Memory B cell (primary cell): Measurements from ENCODE around the gene S100A2.
"Not testable (repeated sequence)": the region's sequence is repeated elsewhere in the genome, so short reads cannot be mapped to it uniquely, and the experiment has no call there.

ENCODE experiments used
- ATAC-seq: fragments of 150-1000 bp; cut with Tn5 transposase; 2 replicates; pipeline ENCODE4 v1.10.0; 2021; ENCODE audit warnings: low read depth, mild to moderate bottlenecking, moderate library complexity
- DNase-seq, 2 donors: peaks; one replicate each; pipeline ENCODE4 v3.0.0; 2022; ENCODE audit warnings: low spot score in 2 of 2
- H3K27ac Mint-ChIP-seq: one replicate; pipeline ENCODE4 v1.8.0; 2022; ENCODE audit warnings: mild to moderate bottlenecking, moderate library complexity, mixed read lengths
- H3K27me3 Mint-ChIP-seq: one replicate; pipeline ENCODE4 v1.8.0; 2022; ENCODE audit warnings: mixed read lengths
- H3K36me3 Mint-ChIP-seq: one replicate; pipeline ENCODE4 v1.8.0; 2022; ENCODE audit warnings: mild to moderate bottlenecking, mixed read lengths
- H3K4me1 Mint-ChIP-seq: one replicate; pipeline ENCODE4 v1.8.0; 2022; ENCODE audit warnings: mixed read lengths
- H3K4me3 Mint-ChIP-seq: one replicate; pipeline ENCODE4 v1.8.0; 2022; ENCODE audit warnings: mild to moderate bottlenecking, moderate library complexity, mixed read lengths
- H3K9me3 Mint-ChIP-seq: one replicate; pipeline ENCODE4 v1.8.0; 2022; ENCODE audit warnings: mixed read lengths

Gene S100A2

DNA sequence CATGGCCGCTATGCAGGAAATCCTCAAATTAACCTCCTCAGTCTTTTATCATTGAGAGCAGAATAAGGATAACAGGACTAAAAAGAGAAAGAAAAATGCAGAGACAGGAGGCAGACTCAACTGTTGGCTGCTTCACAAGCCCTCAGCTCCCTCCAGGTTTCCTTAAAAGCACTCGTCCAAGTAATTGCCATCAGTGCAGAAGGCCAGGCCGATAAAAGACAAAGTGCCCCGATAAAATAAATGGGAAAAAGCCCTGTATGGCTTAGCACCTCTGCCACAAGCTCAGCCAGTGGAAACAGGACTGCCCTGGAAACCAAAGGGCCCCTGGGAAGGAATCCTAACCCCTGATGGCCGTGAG, 38.0 kb downstream of the S100A2 start:
- DNase-seq (no peak), ATAC-seq (no peak)
- Mint-ChIP-seq H3K27ac (no peak overlapping the region), H3K4me3 (no peak overlapping the region), H3K4me1 (peaks cover 6% of the 10 kb centered on the region), H3K36me3 (no peaks in the 10 kb centered on the region), H3K9me3 (no peaks in the 10 kb centered on the region), H3K27me3 (no peaks in the 10 kb centered on the region)

GRCh38 chr1:153527023-153527682, 38.5 kb downstream of the S100A2 start:
- H3K9me3 Mint-ChIP-seq: no peaks in the 10 kb centered on the region
- no peak overlapping the region for H3K4me3 Mint-ChIP-seq
- ATAC-seq (no peak), DNase-seq (no peak)
- H3K27me3 Mint-ChIP-seq: no peaks in the 10 kb centered on the region
- H3K36me3 Mint-ChIP-seq: no peaks in the 10 kb centered on the region
- peaks cover 1% of the 10 kb centered on the region for H3K4me1 Mint-ChIP-seq
- H3K27ac Mint-ChIP-seq: no peak overlapping the region

- Mint-ChIP-seq H3K36me3 (no peaks in the 10 kb centered on the region), H3K4me1 (no peaks in the 10 kb centered on the region), H3K9me3 (no peaks in the 10 kb centered on the region), H3K4me3 (no peak overlapping the region), H3K27me3 (no peaks in the 10 kb centered on the region), H3K27ac (no peak overlapping the region)
- no peak for DNase-seq
- ATAC-seq: no peak
Measured at GRCh38 chr1:153526132-153526543, 39.5 kb downstream of the S100A2 start.

GRCh38 chr1:153525088-153525728, 40.4 kb downstream of the S100A2 start:
- no peak overlapping the region for H3K27ac Mint-ChIP-seq
- H3K27me3 Mint-ChIP-seq: no peaks in the 10 kb centered on the region
- H3K9me3 Mint-ChIP-seq: no peaks in the 10 kb centered on the region
- no peaks in the 10 kb centered on the region for H3K36me3 Mint-ChIP-seq
- ATAC-seq (no peak), DNase-seq (no peak)
- H3K4me3 Mint-ChIP-seq: no peak overlapping the region
- no peaks in the 10 kb centered on the region for H3K4me1 Mint-ChIP-seq

- H3K27ac Mint-ChIP-seq, H3K4me1 Mint-ChIP-seq: not testable (repeated sequence)
Measured at GRCh38 chr1:153522353-153523048, 43.1 kb downstream of the S100A2 start.

DNA sequence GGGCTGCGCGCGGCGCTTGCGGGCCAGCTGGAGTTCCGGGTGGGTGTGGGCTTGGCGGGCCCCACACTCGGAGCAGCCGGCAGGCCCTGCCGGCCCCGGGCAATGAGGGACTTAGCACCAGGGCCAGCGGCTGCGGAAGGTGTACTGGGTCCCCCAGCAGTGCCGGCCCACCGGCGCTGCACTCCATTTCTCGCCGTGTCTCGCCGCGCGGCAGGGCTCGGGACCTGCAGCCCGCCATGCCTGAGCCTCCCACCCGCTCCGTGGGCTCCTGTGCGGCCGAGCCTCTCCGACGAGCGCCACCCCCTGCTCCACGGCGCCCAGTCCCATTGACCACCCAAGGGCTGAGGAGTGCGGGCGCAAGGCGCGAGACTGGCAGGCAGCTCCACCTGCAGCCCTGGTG, 43.8 kb downstream of the S100A2 start:
- H3K36me3 Mint-ChIP-seq, H3K27me3 Mint-ChIP-seq, H3K4me3 Mint-ChIP-seq, H3K27ac Mint-ChIP-seq, H3K9me3 Mint-ChIP-seq, H3K4me1 Mint-ChIP-seq, DNase-seq, ATAC-seq: not testable (repeated sequence)

More at GRCh38 chr1:153522353-153523048, 43.1 kb downstream of the S100A2 start:
- not testable (repeated sequence) for H3K36me3 Mint-ChIP-seq, DNase-seq, ATAC-seq, H3K4me3 Mint-ChIP-seq, H3K9me3 Mint-ChIP-seq, H3K27me3 Mint-ChIP-seq

- peaks cover 7% of the 10 kb centered on the region for H3K4me1 Mint-ChIP-seq
- no peak overlapping the region for H3K4me3 Mint-ChIP-seq
Measured at GRCh38 chr1:153520818-153521476, 44.7 kb downstream of the S100A2 start.

DNA sequence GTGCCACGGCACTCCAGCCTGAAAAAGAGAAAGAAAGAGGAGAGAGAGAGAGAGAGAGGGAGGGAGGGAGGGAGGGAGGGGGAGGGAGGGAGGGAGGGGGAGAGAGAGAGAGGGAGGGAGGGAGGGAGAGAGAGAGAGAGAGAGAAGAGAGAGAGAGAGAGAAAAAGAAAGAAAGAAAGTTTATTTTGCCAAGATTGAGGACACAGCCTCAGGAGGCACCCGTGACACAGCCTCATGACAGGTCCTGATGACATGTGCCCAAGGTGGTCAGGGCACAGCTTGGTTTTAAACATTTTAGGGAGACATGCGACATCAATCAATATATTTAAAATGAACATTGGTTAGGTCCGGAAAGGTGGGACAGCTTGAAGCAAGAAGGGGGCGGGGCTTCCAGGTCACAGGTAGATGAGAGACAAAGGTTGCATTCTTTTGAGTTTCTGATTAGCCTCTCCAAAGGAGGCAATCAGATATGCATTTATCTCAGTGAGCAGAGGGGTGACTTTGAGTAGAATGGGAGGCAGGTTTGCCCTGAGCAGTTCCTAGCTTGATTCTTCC, 45.4 kb downstream of the S100A2 start:
- H3K4me3 Mint-ChIP-seq, DNase-seq, H3K36me3 Mint-ChIP-seq, H3K9me3 Mint-ChIP-seq, ATAC-seq, H3K27me3 Mint-ChIP-seq, H3K4me1 Mint-ChIP-seq: not testable (repeated sequence)
- peak overlapping the region; percentile 12 for H3K27ac Mint-ChIP-seq

More at GRCh38 chr1:153520818-153521476, 44.7 kb downstream of the S100A2 start:
- no peak for ATAC-seq
- Mint-ChIP-seq H3K27me3 (peaks cover 3% of the 10 kb centered on the region), H3K36me3 (no peaks in the 10 kb centered on the region), H3K9me3 (no peaks in the 10 kb centered on the region), H3K27ac (no peak overlapping the region)
- no peak for DNase-seq

- H3K4me3 Mint-ChIP-seq: no peak overlapping the region
- peak overlapping the region; percentile 12 for H3K27ac Mint-ChIP-seq
- DNase-seq (no peak), ATAC-seq (no peak)
- no peaks in the 10 kb centered on the region for H3K9me3 Mint-ChIP-seq
- H3K4me1 Mint-ChIP-seq: peaks cover 8% of the 10 kb centered on the region
- H3K36me3 Mint-ChIP-seq: no peaks in the 10 kb centered on the region
- peaks cover 3% of the 10 kb centered on the region for H3K27me3 Mint-ChIP-seq
Measured at GRCh38 chr1:153519242-153519641, 46.4 kb downstream of the S100A2 start.

DNA sequence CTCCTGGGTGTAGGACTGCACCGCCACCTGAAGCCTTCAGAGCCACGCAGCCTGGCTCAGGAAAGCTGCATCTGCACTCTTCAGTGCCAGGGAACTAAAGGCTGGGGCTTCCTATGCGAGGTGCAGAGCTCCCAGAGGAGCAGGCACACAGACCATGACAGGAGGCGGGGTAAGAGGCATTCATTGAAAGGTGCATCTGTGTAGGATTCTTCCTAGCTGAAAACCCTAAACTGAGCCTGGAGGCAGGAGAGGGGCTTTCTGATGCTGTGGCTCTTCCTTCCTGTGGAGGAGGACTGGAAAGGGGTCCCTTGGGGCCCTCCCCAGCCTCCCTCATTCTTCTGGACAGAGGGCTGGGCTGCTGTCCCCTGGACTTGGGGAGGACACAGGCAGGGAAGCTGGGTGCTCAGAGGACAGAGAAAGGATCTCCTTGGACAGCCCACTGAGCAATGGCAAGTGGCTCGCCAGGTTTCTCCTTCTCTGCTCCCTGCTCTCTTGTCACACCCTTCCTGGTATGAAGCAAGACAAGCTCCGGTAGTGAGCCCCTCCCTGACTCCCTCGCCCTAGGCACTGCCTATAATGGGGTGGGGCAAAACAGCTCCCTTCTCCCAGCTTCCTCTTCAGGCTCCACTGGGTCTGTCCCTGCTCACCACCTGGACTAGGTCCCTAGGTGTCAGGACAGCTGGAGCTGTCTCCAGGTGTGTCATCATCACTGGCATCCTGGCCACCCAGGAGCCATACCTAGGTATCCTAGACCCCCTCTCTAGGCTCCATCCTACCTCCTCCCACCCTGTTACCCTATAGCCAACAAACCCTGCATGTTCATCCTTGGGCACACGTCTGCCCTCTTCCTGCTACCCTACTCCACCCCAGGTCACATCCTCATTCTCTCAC, 49.9 kb downstream of the S100A2 start:
- H3K4me3 Mint-ChIP-seq: no peak overlapping the region
- no peaks in the 10 kb centered on the region for H3K36me3 Mint-ChIP-seq
- no peaks in the 10 kb centered on the region for H3K9me3 Mint-ChIP-seq
- peaks cover 11% of the 10 kb centered on the region for H3K4me1 Mint-ChIP-seq
- DNase-seq (no peak), ATAC-seq (no peak)
- no peak overlapping the region for H3K27ac Mint-ChIP-seq
- peaks cover 7% of the 10 kb centered on the region for H3K27me3 Mint-ChIP-seq

DNA sequence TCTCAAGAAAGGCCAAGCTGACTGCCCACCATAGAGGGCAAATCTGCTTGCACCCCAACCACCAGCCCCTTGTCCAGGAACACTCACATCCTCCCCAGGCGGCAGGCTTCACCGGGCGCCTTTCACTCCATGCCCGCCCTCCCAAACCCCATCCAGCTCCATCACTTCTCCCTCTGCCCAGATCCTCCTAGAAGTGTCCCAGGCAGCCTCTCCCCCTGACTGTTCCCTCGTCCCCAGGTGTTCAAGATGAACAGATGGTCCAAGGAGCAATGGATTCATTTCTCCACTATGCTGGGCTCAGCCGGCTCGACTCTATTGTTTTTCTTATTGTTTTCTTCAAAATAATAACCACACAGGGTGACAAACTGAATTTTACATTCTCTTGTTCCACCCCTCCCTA, 52.0 kb downstream of the S100A2 start:
- Mint-ChIP-seq H3K36me3 (no peaks in the 10 kb centered on the region), H3K27me3 (peaks cover 6% of the 10 kb centered on the region), H3K4me3 (no peak overlapping the region), H3K4me1 (peaks cover 13% of the 10 kb centered on the region), H3K9me3 (no peaks in the 10 kb centered on the region), H3K27ac (no peak overlapping the region)
- ATAC-seq (no peak), DNase-seq (no peak)

- DNase-seq (no peak), ATAC-seq (no peak)
- Mint-ChIP-seq H3K4me3 (no peak overlapping the region), H3K27me3 (peaks cover 6% of the 10 kb centered on the region), H3K27ac (no peak overlapping the region), H3K36me3 (no peaks in the 10 kb centered on the region), H3K4me1 (peaks cover 10% of the 10 kb centered on the region), H3K9me3 (no peaks in the 10 kb centered on the region)
Measured at GRCh38 chr1:153513023-153513422, 52.6 kb downstream of the S100A2 start.
